ENCODE measurements around the gene NAA10. TPM values are rescaled to one million over a fixed set of nuclear protein-coding genes. Genes with fewer than 3 reads are reported as not detected.
A peak's percentile ranks its signal among the peaks of the same experiment; 100 is the strongest.

Gene NAA10
- total RNA-seq, 4 donors from 2014 or later, result 48.0 to 152 (median 73.8) TPM

DNA sequence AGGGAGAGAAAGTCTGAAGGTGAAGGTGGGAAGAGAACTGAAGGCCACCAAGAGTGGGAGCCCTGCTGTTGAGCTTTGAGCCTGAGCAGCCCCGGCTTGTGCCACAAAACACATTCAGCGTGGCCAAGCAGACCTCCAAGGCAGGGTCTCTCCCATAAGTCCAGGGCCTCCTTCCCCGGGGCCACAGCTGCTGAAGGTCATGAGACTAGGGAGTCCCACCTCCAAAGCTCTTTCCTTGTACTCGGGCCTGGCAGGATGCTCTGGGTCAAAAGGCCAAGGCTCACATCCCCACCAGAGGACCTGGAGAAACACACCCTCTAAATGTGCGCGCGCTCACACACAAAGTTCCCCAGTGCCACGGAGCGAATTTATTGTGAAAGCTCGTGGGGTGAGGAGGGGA is 5.3 kb downstream of the NAA10 start:
- 68 to 76% methylated on average over 2 to 10 of the region's 10 CpGs for WGBS, 2 donors
- Histone ChIP-seq H3K4me1 (peaks cover 0 to 52% (median 14%) of the 10 kb centered on the region in 4 donors), H3K27ac (no peak overlapping the region), H3K27me3 (peaks cover 0 to 7% of the 10 kb centered on the region in 2 donors), H3K36me3 (peaks cover 0 to 28% (median 0%) of the 10 kb centered on the region in 3 donors), H3K4me3 (no peak overlapping the region), H3K9me3 (no peaks in the 10 kb centered on the region)
- DNase-seq (ENCODE audit: low spot score in 2 of 2), result no peak
- no peak for TF ChIP-seq POLR2A (IDR thresholded peaks at IDR 0.05)
- TF ChIP-seq, protein P1, sequence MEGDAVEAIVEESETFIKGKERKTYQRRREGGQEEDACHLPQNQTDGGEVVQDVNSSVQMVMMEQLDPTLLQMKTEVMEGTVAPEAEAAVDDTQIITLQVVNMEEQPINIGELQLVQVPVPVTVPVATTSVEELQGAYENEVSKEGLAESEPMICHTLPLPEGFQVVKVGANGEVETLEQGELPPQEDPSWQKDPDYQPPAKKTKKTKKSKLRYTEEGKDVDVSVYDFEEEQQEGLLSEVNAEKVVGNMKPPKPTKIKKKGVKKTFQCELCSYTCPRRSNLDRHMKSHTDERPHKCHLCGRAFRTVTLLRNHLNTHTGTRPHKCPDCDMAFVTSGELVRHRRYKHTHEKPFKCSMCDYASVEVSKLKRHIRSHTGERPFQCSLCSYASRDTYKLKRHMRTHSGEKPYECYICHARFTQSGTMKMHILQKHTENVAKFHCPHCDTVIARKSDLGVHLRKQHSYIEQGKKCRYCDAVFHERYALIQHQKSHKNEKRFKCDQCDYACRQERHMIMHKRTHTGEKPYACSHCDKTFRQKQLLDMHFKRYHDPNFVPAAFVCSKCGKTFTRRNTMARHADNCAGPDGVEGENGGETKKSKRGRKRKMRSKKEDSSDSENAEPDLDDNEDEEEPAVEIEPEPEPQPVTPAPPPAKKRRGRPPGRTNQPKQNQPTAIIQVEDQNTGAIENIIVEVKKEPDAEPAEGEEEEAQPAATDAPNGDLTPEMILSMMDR (IDR thresholded peaks at IDR 0.05), result no peak
- TF ChIP-seq EP300 (IDR thresholded peaks at IDR 0.05), result no peak

DNA sequence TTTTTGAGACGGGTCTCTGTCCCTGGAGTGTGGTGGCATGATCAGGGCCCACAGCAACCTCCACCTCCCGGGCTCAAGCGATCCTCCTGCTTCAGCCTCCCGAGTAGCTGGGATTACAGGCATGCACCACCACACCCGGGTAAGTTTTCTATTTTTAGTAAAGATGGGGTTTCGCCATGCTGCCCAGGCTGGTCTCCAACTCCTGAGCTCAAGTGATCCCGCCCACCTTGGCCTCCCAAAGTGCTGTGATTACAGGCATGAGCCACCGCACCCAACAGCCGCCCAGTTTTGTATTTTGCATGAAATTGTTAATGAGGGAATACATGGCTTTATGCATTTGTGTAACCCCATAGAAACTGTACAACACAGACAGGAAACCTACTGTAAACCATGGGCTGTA is 6.0 kb downstream of the NAA10 start:
- Histone ChIP-seq H3K27ac (peak overlapping the region in 3 of 4 donors; percentile 40 to 62 (median 53)), H3K4me3 (peak overlapping the region in 1 of 4 donors; percentile 71), H3K27me3 (peaks cover 0 to 13% of the 10 kb centered on the region in 2 donors), H3K36me3 (peaks cover 0 to 28% (median 0%) of the 10 kb centered on the region in 3 donors), H3K4me1 (peaks cover 0 to 54% (median 13%) of the 10 kb centered on the region in 4 donors), H3K9me3 (no peaks in the 10 kb centered on the region)
- 50 to 71% methylated on average over 8 to 9 of the region's 9 CpGs for WGBS, 2 donors
- DNase-seq (ENCODE audit: low spot score in 2 of 2), result no peak
- TF ChIP-seq POLR2A (IDR thresholded peaks at IDR 0.05), result no peak
- no peak for TF ChIP-seq EP300 (IDR thresholded peaks at IDR 0.05)
- TF ChIP-seq, protein P1 (IDR thresholded peaks at IDR 0.05), result no peak

DNA sequence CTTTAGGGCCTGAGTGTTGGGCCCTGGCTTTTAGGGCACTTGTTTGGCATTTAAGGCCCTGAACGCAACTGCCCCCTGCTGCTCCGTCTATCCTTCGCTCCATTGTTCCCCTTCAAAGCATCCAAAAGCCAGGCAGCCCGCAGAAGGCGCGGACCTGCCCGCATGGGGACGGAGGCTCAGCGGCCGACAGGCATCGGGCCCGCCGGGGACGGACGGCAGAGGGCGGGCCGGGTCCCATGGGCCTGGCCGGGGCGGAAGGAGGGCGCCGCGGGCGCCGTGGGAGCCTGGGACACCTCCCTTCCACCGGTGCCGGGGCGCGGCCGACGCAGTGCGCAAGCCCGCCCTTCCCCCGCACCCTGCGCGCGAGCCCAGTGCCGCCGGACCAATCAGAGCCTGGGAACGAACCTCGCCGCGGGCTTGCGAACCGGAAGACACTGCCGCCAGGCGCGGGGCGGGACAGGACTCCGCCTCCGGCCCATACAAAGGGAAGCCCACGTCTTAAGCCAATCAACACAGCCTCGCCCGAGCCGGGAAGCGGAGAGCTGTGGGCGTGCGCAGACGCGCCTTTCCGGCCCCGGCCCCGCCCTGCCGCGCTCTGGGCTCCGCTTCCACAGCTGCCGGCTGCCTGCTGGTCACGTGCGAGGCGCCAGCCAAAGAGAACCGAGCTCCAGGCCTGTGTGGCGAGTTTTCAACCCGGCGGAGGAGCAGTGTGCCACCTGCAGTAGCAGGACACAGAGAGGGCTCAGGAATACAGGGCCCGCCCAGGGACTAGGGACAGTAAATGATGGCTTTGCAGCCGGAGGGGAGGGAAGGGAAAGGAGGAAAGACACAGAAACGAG is 6.7 kb downstream of the NAA10 start:
- peaks cover 0 to 28% (median 0%) of the 10 kb centered on the region in 3 donors for H3K36me3 ChIP-seq
- H3K4me3 ChIP-seq, result peak overlapping the region; percentile 37 to 71 (median 57)
- TF ChIP-seq POLR2A (IDR thresholded peaks at IDR 0.05), result peak; percentile 83 to 89
- TF ChIP-seq, protein P1 (IDR thresholded peaks at IDR 0.05), result peak in 2 of 5 experiments; percentile 39 to 47
- peak; percentile 70 to 73 for TF ChIP-seq EP300 (IDR thresholded peaks at IDR 0.05)
- H3K27ac ChIP-seq, result peak overlapping the region; percentile 75 to 98 (median 94)
- H3K4me1 ChIP-seq, result peaks cover 0 to 54% (median 14%) of the 10 kb centered on the region in 4 donors
- no peaks in the 10 kb centered on the region for H3K9me3 ChIP-seq
- peaks cover 0 to 20% of the 10 kb centered on the region in 2 donors for H3K27me3 ChIP-seq
- WGBS, 2 donors, result 0 to 24% methylated on average over 15 to 61 of the region's 76 CpGs
- peak; percentile 76 to 83 for DNase-seq (ENCODE audit: low spot score in 2 of 2)

DNA sequence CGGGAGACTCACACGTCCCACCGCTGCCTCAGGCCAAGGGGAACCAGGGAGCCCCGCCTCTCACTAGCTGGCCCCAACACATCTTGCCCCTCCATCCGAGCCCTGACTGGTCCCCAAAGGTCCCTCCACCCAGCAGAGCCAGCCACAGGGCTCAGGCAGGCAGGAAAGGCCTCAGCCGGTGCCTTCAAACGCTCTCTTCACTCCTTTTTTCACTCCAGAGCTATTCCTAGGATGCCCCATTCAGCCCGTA is 7.2 kb downstream of the NAA10 start:
- peaks cover 0 to 22% of the 10 kb centered on the region in 2 donors for H3K27me3 ChIP-seq
- 18% methylated on average over 8 of the region's 8 CpGs; no CpG with 5 or more reads in 1 of the 2 donors for WGBS, 2 donors
- no peak for TF ChIP-seq EP300 (IDR thresholded peaks at IDR 0.05)
- TF ChIP-seq POLR2A (IDR thresholded peaks at IDR 0.05), result no peak
- TF ChIP-seq, protein P1 (IDR thresholded peaks at IDR 0.05), result no peak
- H3K9me3 ChIP-seq, result no peaks in the 10 kb centered on the region
- peaks cover 0 to 54% (median 14%) of the 10 kb centered on the region in 4 donors for H3K4me1 ChIP-seq
- peaks cover 0 to 28% (median 0%) of the 10 kb centered on the region in 3 donors for H3K36me3 ChIP-seq
- peak overlapping the region; percentile 37 to 71 (median 57) for H3K4me3 ChIP-seq
- no peak for DNase-seq (ENCODE audit: low spot score in 2 of 2)
- H3K27ac ChIP-seq, result peak overlapping the region; percentile 75 to 98 (median 94)

All from tibial nerve (tissue), 4 donors.